Stimulated activated CD8-positive, alpha-beta memory T cell treated with anti-CD3 and anti-CD28 coated beads, Interleukin-15, amount 100 ng/mL, for 4 hours (primary cell): Measurements from ENCODE around the gene CDC42BPB.
"Not testable (repeated sequence)": the region's sequence is repeated elsewhere in the genome, so short reads cannot be mapped to it uniquely, and the experiment has no call there.

Experiments used
- DNase-seq, 2 donors: peaks; one replicate each; pipeline ENCODE4 v3.0.0-alpha.2; 2020; ENCODE audit warnings: low read depth in 2 of 2

CDC42BPB gene

DNA sequence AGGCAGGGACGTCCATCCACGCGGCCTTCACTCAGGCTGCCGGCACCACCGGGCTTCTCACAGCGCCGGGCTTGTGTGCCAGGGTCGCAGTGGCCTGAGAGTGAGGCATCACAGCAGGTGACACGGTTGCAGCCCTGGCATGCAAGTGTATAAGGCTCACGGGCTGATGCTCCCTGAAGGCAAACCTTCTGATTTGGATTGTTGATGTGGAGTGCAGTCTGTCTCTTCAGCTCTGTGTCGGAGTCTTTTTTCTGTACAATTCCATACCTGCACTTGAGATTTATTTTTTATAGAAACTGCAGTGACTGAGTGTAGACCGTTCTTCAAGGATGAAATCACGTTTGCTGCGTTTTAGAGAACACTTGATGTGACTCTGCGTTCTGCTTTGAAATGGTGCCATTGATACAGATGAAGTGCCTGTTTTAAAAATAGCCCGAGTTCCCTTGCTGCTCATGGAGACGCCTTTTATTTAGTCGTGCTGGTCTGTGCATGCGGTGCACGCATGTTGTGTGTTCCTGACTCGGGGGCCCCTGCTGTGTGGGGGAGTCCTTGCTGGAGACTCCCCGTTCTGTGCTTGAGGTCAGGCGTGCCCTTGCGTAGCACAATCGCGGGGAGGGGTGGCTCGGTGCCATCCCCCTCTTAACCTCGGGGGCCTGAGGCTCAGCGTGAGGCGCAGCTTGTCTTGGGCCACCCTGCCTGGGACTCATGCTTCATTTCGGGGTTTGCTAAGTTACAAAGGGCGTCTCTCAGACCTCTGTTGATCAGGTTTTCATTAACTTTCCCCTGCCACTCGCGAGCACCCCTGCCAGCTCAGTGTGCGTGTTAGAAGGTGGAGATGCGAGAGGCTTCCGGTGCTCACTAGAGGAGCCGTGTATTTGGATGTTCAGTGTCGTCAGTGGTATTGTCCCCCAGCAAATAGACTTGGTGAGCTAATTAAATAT lies 156.4 kb downstream of the CDC42BPB start:
- DNase-seq, result no peak

DNA sequence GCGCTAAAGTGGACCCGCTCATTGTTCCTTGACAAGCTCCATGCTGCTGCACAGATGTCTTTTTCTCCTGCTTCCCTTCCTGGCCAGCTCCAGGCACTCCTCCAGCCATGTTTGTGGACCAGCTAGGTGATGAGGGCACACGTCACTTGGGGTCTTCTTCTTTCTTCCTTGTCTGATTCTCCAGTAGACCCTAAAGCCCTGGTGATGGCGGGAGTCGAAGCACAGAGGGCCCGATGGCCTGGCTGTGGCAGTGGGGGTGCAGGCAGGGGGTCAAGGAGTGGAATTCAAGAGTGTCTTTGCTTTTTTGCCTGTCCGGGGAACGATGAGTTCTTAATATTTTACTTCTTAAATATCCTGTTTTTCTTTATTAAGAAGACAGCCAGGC lies 157.8 kb downstream of the CDC42BPB start:
- DNase-seq, result no peak

DNA sequence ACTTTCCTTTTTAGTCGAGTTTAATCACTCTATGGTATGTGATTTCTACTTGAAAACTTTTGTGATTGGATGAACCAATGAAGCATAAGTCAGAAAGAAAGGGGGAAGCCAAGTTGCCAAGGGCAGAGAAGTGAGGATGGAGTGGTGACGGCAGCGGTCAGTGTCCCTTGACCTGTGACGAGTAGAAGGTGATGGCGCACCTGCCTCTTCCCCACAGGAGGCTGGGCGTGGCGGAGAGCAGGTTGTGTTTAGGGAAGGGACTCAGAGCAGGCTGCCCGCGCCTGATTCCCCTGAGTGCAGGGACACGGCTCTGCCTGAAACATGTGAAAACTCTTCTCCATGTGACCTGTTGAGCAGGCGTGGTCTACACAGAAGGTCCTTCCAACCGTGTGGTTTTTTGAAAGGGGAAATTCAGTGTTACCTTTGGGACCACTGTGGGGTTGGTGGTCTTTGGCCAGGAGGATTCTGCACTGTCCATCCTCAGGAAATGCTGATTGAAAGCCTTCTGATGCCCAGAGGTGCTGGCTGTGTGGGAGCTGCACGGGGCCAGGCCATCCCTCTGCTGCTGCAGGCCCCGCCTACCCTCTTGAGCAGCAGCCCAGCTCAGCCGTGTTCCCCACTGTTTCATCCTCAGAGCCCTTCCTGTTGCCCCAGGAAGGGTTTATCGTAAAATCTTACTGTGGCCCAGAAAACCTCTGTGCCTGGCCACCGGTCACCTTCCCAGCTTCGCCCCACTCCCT lies 158.4 kb downstream of the CDC42BPB start:
- no peak for DNase-seq

DNA sequence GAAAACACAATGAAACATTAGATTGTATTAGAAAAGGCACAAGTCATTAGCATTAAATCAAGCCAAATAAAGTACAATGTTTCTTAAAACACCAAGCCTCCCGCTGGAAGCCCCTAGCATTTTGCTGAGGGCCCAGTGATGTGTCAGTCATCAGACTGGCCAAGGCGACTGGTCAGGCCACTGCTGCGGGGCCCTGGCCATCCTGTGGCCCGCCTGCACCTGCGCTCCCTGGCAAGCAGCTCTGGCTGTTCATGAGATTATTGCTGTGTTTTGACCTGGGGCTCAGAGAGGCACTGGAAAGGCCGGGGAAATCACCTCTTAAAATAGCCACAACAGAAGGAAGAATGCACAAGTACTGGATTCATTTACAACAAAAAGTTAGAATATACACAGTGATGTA lies 159.1 kb downstream of the CDC42BPB start:
- no peak for DNase-seq

DNA sequence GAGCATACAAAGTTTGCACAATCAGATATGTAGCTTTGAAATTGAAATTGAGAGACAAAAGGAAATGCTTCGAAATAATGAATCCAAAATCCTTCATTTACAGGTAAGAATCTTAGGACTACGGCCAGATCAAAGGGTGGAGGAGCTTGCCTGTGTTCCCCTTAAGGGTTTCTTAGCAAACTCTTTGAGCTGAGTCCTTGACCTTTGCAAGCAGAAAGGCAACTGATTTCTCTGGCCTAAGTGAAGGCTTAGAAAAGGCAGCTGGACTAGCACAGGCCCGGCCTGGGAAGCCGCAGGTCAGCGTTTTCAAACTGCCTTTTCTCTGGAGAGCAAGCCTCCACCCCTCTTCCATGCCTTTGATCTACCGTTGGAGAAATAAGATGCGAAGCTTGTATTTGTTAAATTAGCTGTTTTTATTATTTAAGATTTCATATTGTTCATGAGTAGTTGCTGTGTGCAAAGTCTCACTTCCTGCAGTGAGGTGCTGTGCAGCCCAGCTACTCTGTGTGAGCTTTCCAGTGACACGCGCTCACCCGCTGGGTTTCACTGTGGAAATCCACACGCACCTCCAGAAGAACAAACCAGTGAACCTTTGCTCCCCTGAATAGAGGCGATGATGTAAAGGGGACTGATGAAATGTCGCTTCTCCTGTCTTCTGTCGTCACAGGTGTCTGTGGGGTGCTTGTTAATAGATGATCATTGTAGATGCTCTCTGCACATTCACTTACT lies 159.9 kb downstream of the CDC42BPB start:
- DNase-seq, result no peak

DNA sequence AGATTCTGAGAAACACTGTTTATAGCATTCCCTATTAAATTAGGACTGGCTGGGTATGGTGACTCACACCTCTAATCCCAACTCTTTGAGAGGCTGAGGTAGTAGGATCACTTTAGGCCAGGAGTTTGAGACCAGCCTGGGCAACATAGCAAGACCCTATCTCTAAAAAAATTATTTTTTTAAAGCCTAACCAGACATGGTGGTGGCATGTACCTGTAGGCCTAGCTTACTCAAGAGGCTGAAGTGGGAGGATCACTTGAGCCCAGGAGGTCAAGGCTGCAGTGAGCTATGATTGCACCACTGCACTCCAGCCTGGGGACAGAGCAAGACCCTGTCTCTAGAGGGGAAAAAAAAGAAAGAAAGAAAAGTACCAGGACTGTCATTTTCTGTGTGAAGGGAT lies 160.6 kb downstream of the CDC42BPB start:
- DNase-seq, result not testable (repeated sequence)

DNA sequence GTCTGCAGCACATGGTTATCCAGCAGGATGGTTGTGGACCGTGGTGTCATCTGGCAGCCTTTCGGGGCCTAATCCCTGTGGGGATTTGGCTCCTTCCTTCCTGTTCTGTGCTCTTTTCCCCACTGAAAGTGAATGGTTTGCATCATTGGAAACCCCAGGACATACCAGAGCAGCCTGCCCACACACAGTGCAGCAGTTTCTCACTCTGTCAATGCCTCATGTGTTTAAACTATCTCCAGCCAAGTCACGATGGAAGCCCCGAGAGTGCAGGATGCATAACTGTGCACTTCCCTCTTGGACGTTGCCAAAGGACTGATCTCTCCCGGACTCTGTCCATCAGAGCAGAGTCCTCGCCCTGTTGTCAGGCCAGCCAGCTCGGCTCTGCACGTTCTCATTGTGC lies 163.9 kb downstream of the CDC42BPB start:
- DNase-seq, result no peak

DNA sequence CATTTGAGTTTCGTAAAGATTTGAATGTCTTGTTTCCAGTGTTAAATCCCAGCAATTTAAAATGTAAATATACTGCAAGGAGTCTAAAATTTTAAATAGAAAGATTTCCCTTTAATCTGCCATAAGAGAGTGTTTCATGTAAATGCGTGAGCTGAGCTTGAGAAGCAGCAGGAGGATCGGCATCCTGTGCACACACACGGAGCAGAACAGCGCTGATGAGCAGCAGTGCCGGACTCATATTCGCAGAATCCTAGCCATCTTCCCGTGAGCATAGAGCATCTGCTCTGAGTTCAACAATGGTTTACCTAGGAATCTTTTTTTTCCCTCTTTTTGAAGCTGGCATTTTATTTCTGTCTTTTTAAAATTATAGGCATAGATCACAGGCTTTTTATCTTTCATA lies 164.7 kb downstream of the CDC42BPB start:
- DNase-seq, result no peak

DNA sequence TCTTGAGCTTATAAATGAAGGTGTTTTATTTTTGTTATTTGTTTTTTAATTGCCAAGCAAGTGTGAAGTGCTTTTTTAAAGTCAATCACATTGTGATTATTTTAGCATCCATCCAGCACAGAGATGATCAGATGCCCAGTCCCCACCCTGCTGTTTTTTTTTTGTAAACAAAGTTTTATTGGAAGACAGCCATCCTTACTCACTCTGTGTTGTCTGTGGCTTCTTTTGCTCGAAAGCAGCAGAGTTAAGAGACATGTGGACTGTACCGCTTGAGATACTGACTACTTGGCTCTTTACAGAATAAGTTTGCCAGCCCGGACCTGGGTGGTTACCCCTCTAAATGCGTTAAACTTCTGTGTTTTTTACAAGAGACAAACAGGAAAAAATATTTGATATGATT lies 165.8 kb downstream of the CDC42BPB start:
- DNase-seq, result no peak

DNA sequence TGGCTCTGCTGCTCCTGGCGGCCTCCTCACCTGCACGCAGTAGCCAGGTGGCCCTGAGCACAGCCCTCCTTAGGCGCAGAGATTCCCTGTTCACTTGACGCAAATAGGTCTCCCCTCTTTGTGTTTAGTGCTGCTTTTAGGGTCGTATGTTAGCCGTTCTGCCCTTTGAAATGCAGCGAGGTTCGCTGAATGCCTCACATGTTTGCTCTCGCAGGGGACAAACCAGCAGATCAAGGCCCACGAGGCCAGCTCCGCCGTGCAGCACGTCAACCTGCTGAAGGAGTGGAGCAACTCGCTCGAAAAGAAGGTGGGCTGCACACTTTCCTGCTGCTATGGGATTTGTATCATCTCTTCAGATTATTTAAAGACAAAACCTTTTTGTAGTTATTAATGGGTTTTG lies 166.2 kb downstream of the CDC42BPB start:
- no peak for DNase-seq

DNA sequence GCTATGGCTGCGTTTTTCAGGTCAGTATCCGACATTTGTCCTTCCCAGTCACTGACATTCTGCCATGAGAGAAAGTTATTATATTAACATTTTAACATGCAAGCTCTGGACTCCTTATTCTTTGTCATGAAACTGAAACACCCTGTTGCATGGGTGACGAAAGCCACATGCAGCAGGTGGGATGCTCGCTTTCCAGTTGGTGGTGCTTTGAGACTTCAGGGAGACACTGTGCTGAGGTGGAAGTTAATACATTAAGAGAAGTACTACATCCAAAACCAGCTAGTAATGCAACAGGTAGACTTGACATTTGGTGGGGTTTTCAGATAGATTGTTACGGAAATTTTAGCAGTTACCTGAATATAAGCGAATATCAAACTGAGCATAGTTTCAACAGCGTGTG lies 167.7 kb downstream of the CDC42BPB start:
- DNase-seq, result no peak

DNA sequence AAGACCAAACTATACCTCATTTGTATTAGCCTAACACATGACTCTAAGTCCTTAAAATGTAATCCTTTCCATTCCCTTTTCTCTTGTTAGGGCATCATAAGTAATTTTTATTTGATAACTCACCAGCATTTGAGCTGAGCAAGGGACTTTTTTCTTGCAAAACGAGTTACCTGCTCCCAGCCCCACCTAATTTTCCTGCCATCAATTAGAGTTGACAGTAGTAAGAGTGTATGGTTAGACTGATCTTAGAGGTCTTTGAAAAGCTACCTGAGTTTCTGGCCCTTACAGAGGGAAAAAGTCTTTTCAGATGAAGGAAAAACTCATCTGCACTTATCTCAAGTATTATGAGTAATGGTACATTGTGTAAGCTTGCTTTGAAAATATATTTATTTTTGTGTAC lies 168.6 kb downstream of the CDC42BPB start:
- DNase-seq, result no peak

DNA sequence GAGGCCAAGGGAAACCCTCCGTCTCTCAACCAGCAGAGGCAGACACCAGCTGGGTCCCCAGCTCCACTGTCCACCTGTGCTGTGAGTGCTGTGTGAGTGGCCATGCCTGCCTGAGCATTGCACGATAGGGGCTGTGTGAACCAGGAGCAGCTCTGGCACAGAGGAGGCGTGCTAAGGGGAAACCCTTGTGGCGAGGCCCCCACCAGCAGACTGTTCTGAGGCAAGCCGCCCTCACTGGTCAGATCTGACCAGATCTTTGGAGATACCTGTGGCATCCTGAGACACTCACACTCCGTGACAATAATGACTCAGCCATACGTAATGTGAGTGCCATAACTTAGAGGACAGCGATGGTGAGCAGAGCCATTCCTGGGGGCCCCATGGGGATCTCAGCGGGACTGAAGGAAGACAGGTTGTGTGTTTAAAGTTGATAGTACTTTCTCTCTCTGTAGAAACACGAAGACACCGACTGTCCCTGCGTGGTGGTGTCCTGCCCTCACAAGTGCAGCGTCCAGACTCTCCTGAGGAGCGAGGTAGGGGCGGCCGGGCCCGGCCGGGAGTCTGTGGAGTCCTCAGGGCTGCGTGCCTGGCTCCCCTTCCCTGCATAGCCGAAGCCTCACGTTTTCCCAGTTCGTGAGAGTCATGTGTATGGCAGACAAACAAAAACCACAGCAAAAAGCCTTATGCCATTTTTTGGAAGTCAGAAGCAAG lies 171.5 kb downstream of the CDC42BPB start:
- DNase-seq, result no peak

DNA sequence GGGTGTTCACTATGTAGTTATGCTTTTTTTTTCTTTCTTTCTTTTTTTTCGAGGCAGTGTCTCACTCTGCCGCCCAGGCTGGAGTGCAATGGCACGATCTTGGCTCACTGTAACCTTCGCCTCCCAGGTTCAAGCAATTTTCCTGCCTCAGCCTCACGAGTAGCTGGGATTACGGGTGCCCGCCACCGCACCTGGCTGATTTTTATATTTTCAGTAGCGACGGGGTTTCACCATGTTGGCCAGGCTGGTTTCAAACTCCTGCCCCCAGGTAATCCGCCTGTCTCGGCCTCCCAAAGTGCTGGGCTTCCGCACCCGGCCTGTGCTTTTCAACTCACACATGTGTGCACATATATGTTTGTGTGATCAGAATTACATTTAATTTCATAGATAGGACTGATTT lies 173.8 kb downstream of the CDC42BPB start:
- no peak for DNase-seq

DNA sequence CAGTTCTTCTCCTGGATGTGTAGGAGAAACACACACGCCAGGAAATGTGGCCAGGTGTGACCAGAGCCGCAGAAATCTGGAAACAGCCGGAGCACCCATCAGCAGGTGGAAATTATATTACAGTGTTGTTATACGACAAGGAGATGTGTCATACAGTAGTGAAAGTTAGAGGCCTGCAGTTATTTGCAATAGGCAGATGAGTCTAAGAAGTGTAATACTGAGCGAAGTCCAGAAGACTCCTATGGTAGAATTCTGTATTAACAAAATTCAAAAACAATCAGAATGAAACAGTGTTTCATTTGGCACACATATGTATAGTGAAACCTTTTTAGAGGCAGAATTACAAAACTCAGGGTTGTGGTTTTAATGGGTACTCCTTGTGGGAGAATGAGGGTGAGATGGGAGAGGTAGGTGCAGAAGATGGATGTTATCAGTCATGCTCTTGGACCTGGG lies 174.2 kb downstream of the CDC42BPB start:
- DNase-seq, result no peak
